Endothelial cell of umbilical vein (primary cell): ENCODE data around the gene CD84. TPM values are rescaled to one million over a fixed set of nuclear protein-coding genes. Genes with fewer than 3 reads are reported as not detected.

Source experiments
- BruUV-seq: library from RNA; stranded (reverse); fragments of 400-500 nt; replicated peaks from 2 replicates; lab custom pipeline; 2021; lab: Mats Ljungman, UMichigan
- CTCF ChIA-PET: fragments of 300-600, 350-600 bp; sonication (Branson Sonifier 250); formaldehyde crosslinking; loops from one replicate; lab custom pipeline; 2021; ENCODE audit warnings: antibody characterized with exemption, inconsistent platforms; lab: Charles Lee
- POLR2A ChIA-PET: fragments of 300-600, 350-600 bp; sonication (Branson Sonifier 250); formaldehyde crosslinking; loops from one replicate; lab custom pipeline; 2021; ENCODE audit warnings: antibody characterized with exemption, inconsistent platforms; lab: Charles Lee
- DNase-seq: peaks from one replicate; pipeline ENCODE4 v3.0.0-alpha.2; 2011; ENCODE audit warnings: low read depth, low spot score
- FAIRE-seq: peaks from 2 replicates; lab custom pipeline; 2011; peaks lifted over from hg19 to GRCh38; lab: Jason Lieb, UNC
- H2AFZ ChIP-seq: 2 replicates; pipeline ENCODE4 v1.6.0; 2012; ENCODE audit warnings: low read depth, low read length, control low read depth, inconsistent platforms
- H3K27ac ChIP-seq: 2 replicates; pipeline ENCODE4 v1.5.1; 2011; ENCODE audit warnings: low read depth, mild to moderate bottlenecking, control low read depth, low read length, moderate library complexity; ENCODE audit not compliant: insufficient read depth
- H3K27me3 ChIP-seq, 2 experiments: 2 replicates each; pipeline versions ENCODE4 v1.6.0 to v1.6.1; 2011; ENCODE audit warnings: low read length in 2 of 2, mixed read lengths in 1 of 2; ENCODE audit not compliant: control insufficient read depth in 2 of 2, insufficient read depth in 2 of 2
- H3K36me3 ChIP-seq, 2 experiments: 2 replicates in 1 of 2; 3 replicates in 1 of 2; pipeline ENCODE4 v1.5.1; 2011; ENCODE audit warnings: low read length in 2 of 2, mild to moderate bottlenecking in 1 of 2, moderate library complexity in 1 of 2; ENCODE audit not compliant: control insufficient read depth in 2 of 2, insufficient read depth in 2 of 2; ENCODE audit errors: extremely low read depth in 1 of 2
- H3K4me1 ChIP-seq: 3 replicates; pipeline ENCODE4 v1.5.1; 2011; ENCODE audit warnings: mild to moderate bottlenecking, low read length; ENCODE audit not compliant: control insufficient read depth, insufficient read depth; ENCODE audit errors: extremely low read depth
- H3K4me2 ChIP-seq: 2 replicates; pipeline ENCODE4 v1.6.1; 2011; ENCODE audit warnings: low read length, control low read depth, mixed read lengths; ENCODE audit not compliant: insufficient read depth
- H3K4me3 ChIP-seq, 3 experiments: fragments of 200-600 bp in 1 of 3; sonication (generic), shearing (Covaris generic) in 1 of 3; replicated peaks in 1 of 3; 2 replicates each; pipeline ENCODE4 v1.5.1; 2011 to 2016; ENCODE audit warnings: control low read depth in 3 of 3, low read length in 3 of 3, mild to moderate bottlenecking in 2 of 3, inconsistent platforms in 1 of 3, low read depth in 1 of 3, moderate library complexity in 1 of 3; ENCODE audit not compliant: insufficient read depth in 1 of 3
- H3K79me2 ChIP-seq: 2 replicates; pipeline ENCODE4 v1.6.0; 2012; ENCODE audit warnings: low read length, inconsistent platforms; ENCODE audit not compliant: control insufficient read depth, insufficient read depth
- H3K9ac ChIP-seq: replicated peaks from 2 replicates; pipeline ENCODE3; 2011; ENCODE audit warnings: low read length, control low read depth; ENCODE audit not compliant: insufficient read depth; ENCODE audit errors: extremely low read depth
- H3K9me1 ChIP-seq: replicated peaks from 3 replicates; pipeline ENCODE4 v1.6.0; 2011; ENCODE audit warnings: mild to moderate bottlenecking, low read length; ENCODE audit not compliant: control insufficient read depth, insufficient read depth; ENCODE audit errors: extremely low read depth
- H3K9me3 ChIP-seq: replicated peaks from 2 replicates; pipeline ENCODE4 v1.5.1; 2012; ENCODE audit warnings: low read length, inconsistent platforms; ENCODE audit not compliant: control insufficient read depth, insufficient read depth
- H4K20me1 ChIP-seq: replicated peaks from 2 replicates; pipeline ENCODE3; 2011; ENCODE audit warnings: mild to moderate bottlenecking, low read length; ENCODE audit not compliant: control insufficient read depth, insufficient read depth; ENCODE audit errors: extremely low read depth
- EZH2 ChIP-seq: IDR thresholded peaks from 2 replicates; pipeline ENCODE4 v1.6.1; 2012; ENCODE audit warnings: borderline replicate concordance, low read depth, mild to moderate bottlenecking, moderate library complexity, low read length, inconsistent platforms; ENCODE audit not compliant: severe bottlenecking
- FOS ChIP-seq: IDR thresholded peaks from 2 replicates; pipeline ENCODE4 v1.6.1; 2011; ENCODE audit warnings: mild to moderate bottlenecking, low read length, moderate library complexity, borderline replicate concordance; ENCODE audit not compliant: insufficient read depth
- GATA2 ChIP-seq: IDR thresholded peaks from 2 replicates; pipeline ENCODE4 v1.7.0; 2011; ENCODE audit warnings: low read depth, mild to moderate bottlenecking, moderate library complexity, mixed read lengths, low read length; ENCODE audit not compliant: insufficient read length, insufficient read depth
- JUN ChIP-seq: IDR thresholded peaks from 2 replicates; pipeline ENCODE4 v1.6.1; 2011; ENCODE audit warnings: borderline replicate concordance, low read depth; ENCODE audit not compliant: insufficient read length, insufficient read depth
- MYC ChIP-seq: IDR thresholded peaks from one replicate; pipeline ENCODE4 v1.6.1; 2011; ENCODE audit warnings: mild to moderate bottlenecking, low read depth, low read length
- POLR2A ChIP-seq: IDR thresholded peaks from 2 replicates; pipeline ENCODE4 v1.6.1; 2012; ENCODE audit warnings: low read depth, mild to moderate bottlenecking, control low read depth, low read length
- POLR2AphosphoS5 ChIP-seq: IDR thresholded peaks from 2 replicates; pipeline ENCODE4 v1.6.1; 2012; ENCODE audit warnings: low read depth, mild to moderate bottlenecking, control low read depth, low read length, moderate library complexity; ENCODE audit not compliant: insufficient read depth
- dilution Hi-C: fragments of 300-500 bp; cut with MboI; formaldehyde crosslinking; loops from one replicate; pipeline ENCODE4 v1.15.0; 2019; ENCODE audit warnings: low sequenced_read_pairs; ENCODE audit not compliant: extremely low pct_ligation_motif_present
- intact Hi-C: fragments of 100-400 bp; cut with micrococcal nuclease; formaldehyde crosslinking; loops from one replicate; pipeline ENCODE4 v1.10.0; 2022
- polyA plus RNA-seq, 4 experiments: library from polyadenylated mRNA; depleted of rRNA in 3 of 4; stranded (reverse) in 3 of 4; unstranded in 1 of 4; fragments of >200 nt; gene quantifications; 2 replicates each; pipeline versions ENCODE4 v1.2.1 to v1.2.3, GENCODE V29; 2011 to 2012; ENCODE audit warnings: missing spikeins in 1 of 4
- total RNA-seq: library from RNA; stranded (reverse); gene quantifications from 2 replicates; pipeline ENCODE4 v1.2.3, GENCODE V29; 2021
- TF ChIP-seq, protein P1 (sequence below): IDR thresholded peaks from 2 replicates; pipeline ENCODE4 v1.6.1; 2011; ENCODE audit not compliant: insufficient read depth, insufficient read length
- TF ChIP-seq, protein P2 (sequence below), 2 donors: IDR thresholded peaks; 1 replicate in 1 of 2; 2 replicates in 1 of 2; pipeline ENCODE4 v1.5.1; 2011; ENCODE audit warnings: low read length in 2 of 2, mild to moderate bottlenecking in 2 of 2, moderate library complexity in 2 of 2, control low read depth in 1 of 2, inconsistent platforms in 1 of 2, low read depth in 1 of 2; ENCODE audit not compliant: insufficient read depth in 1 of 2; ENCODE audit errors: extremely low read depth in 1 of 2

The CD84 gene
- total and polyA plus RNA-seq, 2 donors (not counting 3 experiments of a cell fraction or from before 2014, with no cell fraction given): not detected

DNA sequence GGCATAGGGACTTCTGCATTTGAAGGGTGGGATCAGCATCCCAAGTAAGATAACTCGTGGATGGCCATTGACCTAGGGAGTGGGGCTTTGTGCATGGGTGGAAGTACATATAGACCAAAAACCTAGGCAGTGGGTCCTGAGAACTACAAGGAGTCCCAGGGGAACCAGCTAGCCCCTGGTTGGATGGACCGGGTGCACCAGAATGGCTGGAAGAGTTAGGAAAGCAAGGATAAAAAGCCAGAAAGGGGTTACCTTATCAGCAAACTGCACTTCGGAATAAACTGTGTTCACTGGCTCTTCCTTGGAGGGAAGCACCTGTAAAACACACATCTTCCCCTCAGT, 29.7 kb downstream of the CD84 start:
- Histone ChIP-seq H3K27me3 (peaks cover 0 to 3% of the 10 kb centered on the region in 2 experiments), H3K36me3 (no peaks in the 10 kb centered on the region), H3K4me3 (no peak overlapping the region), H3K27ac (no peak overlapping the region), H4K20me1 (no peaks in the 10 kb centered on the region), H3K9me3 (no peaks in the 10 kb centered on the region), H2AFZ (no peak overlapping the region), H3K9ac (no peak overlapping the region), H3K4me2 (no peak overlapping the region), H3K4me1 (no peaks in the 10 kb centered on the region), H3K79me2 (no peaks in the 10 kb centered on the region), H3K9me1 (no peaks in the 10 kb centered on the region)
- intact Hi-C loops: no loop called here
- DNase-seq (no peak), FAIRE-seq (no peak)
- ChIA-PET CTCF (no interaction called here), POLR2A (no interaction called here)
- BruUV-seq: no TSS peak
- dilution Hi-C loops: no loop called here
- TF ChIP-seq POLR2A: no peak
- TF ChIP-seq POLR2AphosphoS5: no peak
- TF ChIP-seq FOS: no peak
- no peak for TF ChIP-seq JUN
- no peak for TF ChIP-seq GATA2
- TF ChIP-seq, protein P1, sequence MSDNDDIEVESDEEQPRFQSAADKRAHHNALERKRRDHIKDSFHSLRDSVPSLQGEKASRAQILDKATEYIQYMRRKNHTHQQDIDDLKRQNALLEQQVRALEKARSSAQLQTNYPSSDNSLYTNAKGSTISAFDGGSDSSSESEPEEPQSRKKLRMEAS: no peak
- TF ChIP-seq, protein P2, sequence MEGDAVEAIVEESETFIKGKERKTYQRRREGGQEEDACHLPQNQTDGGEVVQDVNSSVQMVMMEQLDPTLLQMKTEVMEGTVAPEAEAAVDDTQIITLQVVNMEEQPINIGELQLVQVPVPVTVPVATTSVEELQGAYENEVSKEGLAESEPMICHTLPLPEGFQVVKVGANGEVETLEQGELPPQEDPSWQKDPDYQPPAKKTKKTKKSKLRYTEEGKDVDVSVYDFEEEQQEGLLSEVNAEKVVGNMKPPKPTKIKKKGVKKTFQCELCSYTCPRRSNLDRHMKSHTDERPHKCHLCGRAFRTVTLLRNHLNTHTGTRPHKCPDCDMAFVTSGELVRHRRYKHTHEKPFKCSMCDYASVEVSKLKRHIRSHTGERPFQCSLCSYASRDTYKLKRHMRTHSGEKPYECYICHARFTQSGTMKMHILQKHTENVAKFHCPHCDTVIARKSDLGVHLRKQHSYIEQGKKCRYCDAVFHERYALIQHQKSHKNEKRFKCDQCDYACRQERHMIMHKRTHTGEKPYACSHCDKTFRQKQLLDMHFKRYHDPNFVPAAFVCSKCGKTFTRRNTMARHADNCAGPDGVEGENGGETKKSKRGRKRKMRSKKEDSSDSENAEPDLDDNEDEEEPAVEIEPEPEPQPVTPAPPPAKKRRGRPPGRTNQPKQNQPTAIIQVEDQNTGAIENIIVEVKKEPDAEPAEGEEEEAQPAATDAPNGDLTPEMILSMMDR (IDR thresholded peaks at IDR 0.05; ENCODE audit: extremely low read depth in 1 of 2, insufficient read depth in 1 of 2, low read depth in 1 of 2, low read length in 2 of 2): no peak
- TF ChIP-seq MYC: no peak
- no peak for TF ChIP-seq EZH2
